ENCODE measurements around the gene PPP1R3D.

Gene PPP1R3D

DNA sequence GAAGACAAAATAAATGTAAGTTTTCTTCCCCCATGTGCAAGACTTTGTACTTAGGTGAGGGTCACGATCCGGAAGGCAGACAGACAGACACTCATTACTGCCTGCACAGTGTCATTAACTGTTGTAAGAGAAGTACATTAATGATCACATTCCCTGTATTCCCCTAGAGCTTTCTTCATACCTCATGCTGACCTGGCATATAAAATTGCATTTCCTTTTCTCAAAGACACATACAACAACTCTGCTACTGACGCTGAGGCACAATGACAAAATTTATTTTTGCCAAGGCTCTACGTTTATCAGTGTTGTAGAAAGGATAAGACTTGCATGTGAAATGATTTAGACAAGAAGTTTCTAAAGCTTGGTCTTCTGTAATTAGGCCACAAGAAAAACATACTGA, 3.7 kb downstream of the PPP1R3D start:
- Histone ChIP-seq H3K27ac (ENCODE audit: low read length) (no peak overlapping the region), H3K4me3 (ENCODE audit: low read depth in 1 of 2, low read length in 2 of 2) (no peak overlapping the region), H3K36me3 (ENCODE audit: control insufficient read depth in 1 of 2, insufficient read depth in 2 of 2, low read length in 2 of 2) (no peaks in the 10 kb centered on the region), H3K27me3 (ENCODE audit: low read depth, low read length) (no peaks in the 10 kb centered on the region), H3K9me3 (ENCODE audit: control insufficient read depth in 1 of 2, low read length in 2 of 2) (no peaks in the 10 kb centered on the region), H3K4me1 (ENCODE audit: control insufficient read depth in 1 of 2, insufficient read depth in 2 of 2, low read length in 2 of 2) (peaks cover 15 to 30% of the 10 kb centered on the region in 2 donors)

GRCh38 chr20:59935457-59936185, 4.5 kb downstream of the PPP1R3D start:
- H3K4me3 ChIP-seq (ENCODE audit: low read depth in 1 of 2, low read length in 2 of 2) = no peak overlapping the region
- no peak overlapping the region for H3K27ac ChIP-seq (ENCODE audit: low read length)
- no peaks in the 10 kb centered on the region for H3K9me3 ChIP-seq (ENCODE audit: control insufficient read depth in 1 of 2, low read length in 2 of 2)
- peaks cover 15 to 27% of the 10 kb centered on the region in 2 donors for H3K4me1 ChIP-seq (ENCODE audit: control insufficient read depth in 1 of 2, insufficient read depth in 2 of 2, low read length in 2 of 2)
- no peaks in the 10 kb centered on the region for H3K36me3 ChIP-seq (ENCODE audit: control insufficient read depth in 1 of 2, insufficient read depth in 2 of 2, low read length in 2 of 2)
- H3K27me3 ChIP-seq (ENCODE audit: low read depth, low read length) = no peaks in the 10 kb centered on the region

DNA sequence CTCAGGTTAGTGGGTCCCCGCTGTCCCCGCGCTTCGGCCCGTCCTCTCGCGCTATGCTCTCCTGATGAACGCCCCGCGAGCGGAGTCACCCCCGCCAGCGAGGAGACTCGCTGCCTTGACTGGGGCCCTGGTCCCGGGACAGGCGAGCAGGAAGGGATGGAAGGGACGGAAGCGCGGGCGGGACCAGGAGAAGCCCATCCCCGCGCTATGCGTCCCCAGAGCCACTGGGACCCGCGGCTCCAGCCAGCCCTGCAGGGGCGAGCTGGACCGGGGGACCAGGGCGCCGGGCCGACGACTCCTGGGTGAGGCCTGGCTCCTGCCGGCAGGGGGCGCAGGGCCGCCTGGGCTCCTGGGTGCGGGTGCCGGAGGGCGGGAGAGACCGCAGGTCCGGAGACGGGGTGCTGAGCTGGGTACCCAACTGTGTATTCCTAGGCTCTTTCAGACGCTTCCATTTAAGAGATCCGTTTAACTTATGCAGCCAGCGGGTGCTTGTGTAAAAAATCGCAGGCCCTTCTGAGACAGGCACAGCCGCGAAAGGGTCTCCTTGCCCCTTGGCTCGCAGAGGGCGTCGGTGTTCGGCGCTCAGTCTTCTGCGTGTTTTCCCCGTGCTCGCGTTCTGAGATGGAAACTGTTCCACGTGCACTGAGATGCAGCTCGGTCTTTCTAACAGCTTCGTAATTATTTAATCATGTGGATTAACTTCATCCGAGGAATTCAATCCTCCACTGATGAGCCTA, 6.1 kb downstream of the PPP1R3D start:
- peak overlapping the region; percentile 63 to 86 for H3K4me3 ChIP-seq (ENCODE audit: low read depth in 1 of 2, low read length in 2 of 2)
- peaks cover 15 to 24% of the 10 kb centered on the region in 2 donors for H3K4me1 ChIP-seq (ENCODE audit: control insufficient read depth in 1 of 2, insufficient read depth in 2 of 2, low read length in 2 of 2)
- H3K36me3 ChIP-seq (ENCODE audit: control insufficient read depth in 1 of 2, insufficient read depth in 2 of 2, low read length in 2 of 2) = no peaks in the 10 kb centered on the region
- H3K27ac ChIP-seq (ENCODE audit: low read length) = no peak overlapping the region
- no peaks in the 10 kb centered on the region for H3K27me3 ChIP-seq (ENCODE audit: low read depth, low read length)
- H3K9me3 ChIP-seq (ENCODE audit: control insufficient read depth in 1 of 2, low read length in 2 of 2) = no peaks in the 10 kb centered on the region

DNA sequence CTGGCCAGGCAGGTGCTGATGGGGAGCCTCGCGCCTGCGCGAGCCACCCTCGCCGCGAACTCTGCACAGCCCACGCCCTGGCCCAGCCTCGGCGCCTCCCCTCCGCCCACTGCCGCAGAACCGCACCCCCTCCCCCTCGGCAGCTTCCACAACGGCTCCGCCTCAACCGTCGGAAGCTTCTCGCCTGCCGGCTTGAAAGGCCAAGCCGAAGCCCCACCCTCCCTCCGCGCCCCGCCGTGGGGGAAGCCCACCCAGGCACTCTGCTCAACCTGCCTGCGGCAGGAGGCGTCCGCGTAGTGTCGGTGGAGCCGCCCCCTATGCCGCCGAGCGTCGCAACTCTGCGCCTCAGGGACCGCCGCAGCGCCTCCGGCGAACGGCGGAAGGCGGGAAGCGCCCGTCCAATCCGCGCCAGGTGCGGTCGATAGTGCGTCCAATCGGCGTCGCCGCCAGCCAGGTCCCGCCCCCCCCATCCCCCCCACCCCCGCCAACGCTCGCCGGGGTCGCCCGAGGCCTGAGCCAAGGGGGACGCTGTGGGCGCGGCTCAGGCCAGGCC, 6.7 kb downstream of the PPP1R3D start, which contains the start of gene SYCP2:
Gene SYCP2 (minus strand): TSS at position 342 of the 553 bp plus-strand sequence. CDS start 11,224 bp downstream, outside the sequence.
- Histone ChIP-seq H3K9me3 (ENCODE audit: control insufficient read depth in 1 of 2, low read length in 2 of 2) (no peaks in the 10 kb centered on the region), H3K36me3 (ENCODE audit: control insufficient read depth in 1 of 2, insufficient read depth in 2 of 2, low read length in 2 of 2) (no peaks in the 10 kb centered on the region), H3K27ac (ENCODE audit: low read length) (no peak within 1 kb of the TSS), H3K4me3 (ENCODE audit: low read depth in 1 of 2, low read length in 2 of 2) (peak within 1 kb of the TSS; percentile 63 to 86), H3K4me1 (ENCODE audit: control insufficient read depth in 1 of 2, insufficient read depth in 2 of 2, low read length in 2 of 2) (peaks cover 10 to 17% of the 10 kb centered on the region in 2 donors), H3K27me3 (ENCODE audit: low read depth, low read length) (no peaks in the 10 kb centered on the region)

DNA sequence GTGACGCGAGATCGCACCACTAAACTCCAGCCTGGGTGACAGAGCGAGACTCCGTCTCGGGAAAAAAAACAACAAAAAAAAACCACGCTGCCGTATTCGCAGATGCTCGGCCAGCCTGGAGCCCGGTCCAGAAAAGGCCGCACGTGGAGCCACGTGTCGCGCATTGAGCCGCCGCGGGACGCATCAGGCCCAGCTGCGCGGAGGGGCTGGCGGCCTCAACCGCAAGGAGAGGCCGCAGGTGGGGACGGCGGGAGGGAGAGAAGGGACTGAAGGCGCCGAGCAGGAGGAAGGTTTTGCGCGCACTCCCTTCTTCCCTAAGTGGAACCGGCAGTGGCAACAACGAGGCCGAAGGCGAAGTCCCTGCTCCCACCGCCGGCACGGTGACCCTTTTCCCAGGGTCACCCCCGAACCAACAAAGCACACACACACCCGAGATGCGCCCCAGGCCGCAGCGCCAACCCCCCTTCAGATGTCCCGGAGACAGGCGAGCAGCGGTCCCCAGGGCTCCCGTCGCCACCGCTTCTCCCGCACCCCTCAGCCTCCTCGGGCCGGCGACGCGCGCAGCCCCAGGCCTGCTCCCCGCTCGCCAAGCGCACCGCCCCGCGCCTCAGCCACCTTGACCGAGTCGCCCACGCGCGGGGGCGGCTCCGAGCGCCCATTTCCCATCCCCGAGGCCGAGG, 7.3 kb downstream of the PPP1R3D start:
- no peak overlapping the region for H3K27ac ChIP-seq (ENCODE audit: low read length)
- H3K4me3 ChIP-seq (ENCODE audit: low read depth in 1 of 2, low read length in 2 of 2) = peak overlapping the region in 1 of 2 donors; percentile 86
- H3K4me1 ChIP-seq (ENCODE audit: control insufficient read depth in 1 of 2, insufficient read depth in 2 of 2, low read length in 2 of 2) = peaks cover 7 to 11% of the 10 kb centered on the region in 2 donors

DNA sequence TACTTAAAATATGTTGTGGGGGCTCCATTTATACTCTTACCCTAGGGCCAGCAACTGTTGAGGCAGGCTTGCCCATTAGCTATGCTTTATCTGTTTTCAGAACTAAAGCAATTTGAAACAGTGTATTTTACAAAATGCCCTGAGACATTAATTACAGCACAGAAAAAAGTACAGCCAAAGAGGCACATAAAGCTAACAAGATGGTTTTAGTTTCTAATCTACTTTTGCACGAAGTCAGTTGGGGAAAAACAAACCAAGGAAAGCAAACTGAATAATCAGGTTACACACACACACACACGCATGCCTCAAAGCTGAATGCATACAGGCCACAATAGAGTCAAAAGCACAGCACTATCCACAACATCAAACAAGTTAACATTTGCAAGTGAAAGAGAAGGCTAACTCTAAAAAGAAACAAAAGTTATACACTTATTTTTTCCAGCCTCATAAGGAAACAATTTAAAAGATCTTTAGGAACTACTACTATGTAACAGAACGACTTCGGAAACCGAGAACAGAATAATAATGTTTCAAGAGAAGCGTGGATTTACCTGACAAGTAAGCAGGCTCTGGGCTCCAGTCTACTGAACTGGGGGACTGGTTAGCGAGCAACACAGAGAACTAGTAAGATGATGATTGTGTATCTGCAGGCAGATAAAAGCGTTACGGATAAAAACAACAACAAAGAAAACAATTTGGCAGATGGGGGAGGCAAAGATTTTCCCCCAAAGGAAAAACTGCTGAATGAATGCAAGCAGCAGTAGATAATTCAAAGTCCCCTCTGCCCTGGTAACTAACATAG, 8.4 kb downstream of the PPP1R3D start:
- Histone ChIP-seq H3K36me3 (ENCODE audit: control insufficient read depth in 1 of 2, insufficient read depth in 2 of 2, low read length in 2 of 2) (no peaks in the 10 kb centered on the region), H3K27ac (ENCODE audit: low read length) (no peak overlapping the region), H3K27me3 (ENCODE audit: low read depth, low read length) (no peaks in the 10 kb centered on the region), H3K4me1 (ENCODE audit: control insufficient read depth in 1 of 2, insufficient read depth in 2 of 2, low read length in 2 of 2) (peaks cover 0 to 7% of the 10 kb centered on the region in 2 donors), H3K4me3 (ENCODE audit: low read depth in 1 of 2, low read length in 2 of 2) (no peak overlapping the region), H3K9me3 (ENCODE audit: control insufficient read depth in 1 of 2, low read length in 2 of 2) (no peaks in the 10 kb centered on the region)

More for the DNA sequence above, 7.3 kb downstream of the PPP1R3D start:
- Histone ChIP-seq H3K36me3 (ENCODE audit: control insufficient read depth in 1 of 2, insufficient read depth in 2 of 2, low read length in 2 of 2) (no peaks in the 10 kb centered on the region), H3K9me3 (ENCODE audit: control insufficient read depth in 1 of 2, low read length in 2 of 2) (no peaks in the 10 kb centered on the region), H3K27me3 (ENCODE audit: low read depth, low read length) (no peaks in the 10 kb centered on the region)

GRCh38 chr20:59925899-59926298, 14.2 kb downstream of the PPP1R3D start:
- no peak overlapping the region for H3K27ac ChIP-seq (ENCODE audit: low read length)
- H3K36me3 ChIP-seq (ENCODE audit: control insufficient read depth in 1 of 2, insufficient read depth in 2 of 2, low read length in 2 of 2) = no peaks in the 10 kb centered on the region
- no peaks in the 10 kb centered on the region for H3K9me3 ChIP-seq (ENCODE audit: control insufficient read depth in 1 of 2, low read length in 2 of 2)
- no peak overlapping the region for H3K4me3 ChIP-seq (ENCODE audit: low read depth in 1 of 2, low read length in 2 of 2)
- no peaks in the 10 kb centered on the region for H3K4me1 ChIP-seq (ENCODE audit: control insufficient read depth in 1 of 2, insufficient read depth in 2 of 2, low read length in 2 of 2)
- no peaks in the 10 kb centered on the region for H3K27me3 ChIP-seq (ENCODE audit: low read depth, low read length)

GRCh38 chr20:59925359-59925758, 14.7 kb downstream of the PPP1R3D start:
- H3K9me3 ChIP-seq (ENCODE audit: control insufficient read depth in 1 of 2, low read length in 2 of 2) = no peaks in the 10 kb centered on the region
- no peaks in the 10 kb centered on the region for H3K4me1 ChIP-seq (ENCODE audit: control insufficient read depth in 1 of 2, insufficient read depth in 2 of 2, low read length in 2 of 2)
- H3K27me3 ChIP-seq (ENCODE audit: low read depth, low read length) = no peaks in the 10 kb centered on the region
- no peaks in the 10 kb centered on the region for H3K36me3 ChIP-seq (ENCODE audit: control insufficient read depth in 1 of 2, insufficient read depth in 2 of 2, low read length in 2 of 2)
- H3K4me3 ChIP-seq (ENCODE audit: low read depth in 1 of 2, low read length in 2 of 2) = no peak overlapping the region
- no peak overlapping the region for H3K27ac ChIP-seq (ENCODE audit: low read length)

GRCh38 chr20:59923514-59923913, 16.6 kb downstream of the PPP1R3D start:
- Histone ChIP-seq H3K36me3 (ENCODE audit: control insufficient read depth in 1 of 2, insufficient read depth in 2 of 2, low read length in 2 of 2) (no peaks in the 10 kb centered on the region), H3K27me3 (ENCODE audit: low read depth, low read length) (no peaks in the 10 kb centered on the region), H3K4me3 (ENCODE audit: low read depth in 1 of 2, low read length in 2 of 2) (no peak overlapping the region), H3K9me3 (ENCODE audit: control insufficient read depth in 1 of 2, low read length in 2 of 2) (no peaks in the 10 kb centered on the region), H3K27ac (ENCODE audit: low read length) (no peak overlapping the region), H3K4me1 (ENCODE audit: control insufficient read depth in 1 of 2, insufficient read depth in 2 of 2, low read length in 2 of 2) (no peaks in the 10 kb centered on the region)

GRCh38 chr20:59920944-59921343, 19.2 kb downstream of the PPP1R3D start:
- Histone ChIP-seq H3K27me3 (ENCODE audit: low read depth, low read length) (no peaks in the 10 kb centered on the region), H3K27ac (ENCODE audit: low read length) (no peak overlapping the region), H3K4me1 (ENCODE audit: control insufficient read depth in 1 of 2, insufficient read depth in 2 of 2, low read length in 2 of 2) (no peaks in the 10 kb centered on the region), H3K4me3 (ENCODE audit: low read depth in 1 of 2, low read length in 2 of 2) (no peak overlapping the region), H3K36me3 (ENCODE audit: control insufficient read depth in 1 of 2, insufficient read depth in 2 of 2, low read length in 2 of 2) (no peaks in the 10 kb centered on the region), H3K9me3 (ENCODE audit: control insufficient read depth in 1 of 2, low read length in 2 of 2) (no peaks in the 10 kb centered on the region)

Measured in muscle layer of duodenum (tissue), 2 donors.